ENCODE results near the gene TUBA3E. TPM values are rescaled to one million over a fixed set of nuclear protein-coding genes. Genes with fewer than 3 reads are reported as not detected.
"Not testable (repeated sequence)": the region's sequence is repeated elsewhere in the genome, so short reads cannot be mapped to it uniquely, and the experiment has no call there.

TUBA3E gene
- total RNA-seq, 2 donors from 2014 or later = not detected

DNA sequence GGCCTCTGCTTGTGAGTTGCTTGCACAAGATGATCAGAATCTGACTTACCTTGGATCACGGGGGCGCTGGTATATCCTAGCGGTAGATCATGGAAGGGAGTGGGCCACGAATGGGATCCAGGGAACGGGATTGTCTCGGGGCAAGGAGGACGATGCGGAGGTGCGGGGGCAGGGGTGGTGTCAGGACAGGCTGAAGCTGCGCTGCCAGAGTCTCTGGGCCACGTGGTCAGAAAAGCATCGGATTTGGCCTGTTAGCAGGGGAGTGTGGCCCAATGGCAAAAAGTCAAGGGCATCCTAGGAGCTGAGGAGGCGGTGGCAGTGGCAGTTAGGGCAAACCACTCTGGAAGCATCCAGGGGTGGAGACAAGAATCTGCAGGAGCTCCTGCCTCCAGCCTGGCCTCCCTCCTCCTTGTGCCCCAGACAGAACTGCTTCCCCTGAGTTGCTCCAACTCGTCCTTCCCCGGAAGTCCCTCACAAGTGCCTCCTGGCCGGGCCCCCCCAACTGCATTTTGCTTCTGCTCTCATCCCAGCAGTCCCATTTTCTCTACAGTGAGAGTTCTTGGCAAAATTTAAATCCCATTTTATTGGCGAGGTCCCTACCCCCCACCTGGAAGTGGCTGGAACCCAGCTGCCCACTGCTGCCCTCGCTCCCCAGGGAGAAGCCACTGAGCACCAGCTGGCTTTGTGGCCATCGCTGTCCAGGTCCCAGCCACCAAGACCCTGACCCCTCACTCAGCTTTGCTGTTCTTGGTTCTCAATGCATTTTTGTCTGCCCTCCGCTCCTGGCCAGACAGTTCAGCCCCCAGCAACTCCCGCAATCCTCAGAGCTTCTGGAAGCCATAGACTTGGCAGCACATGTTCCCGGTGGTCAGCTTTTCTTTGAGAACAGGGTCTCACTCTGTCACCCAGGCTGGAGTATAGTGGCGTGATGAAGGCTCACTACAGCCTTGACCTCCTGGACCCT lies 47.8 kb downstream of the TUBA3E start:
- TF ChIP-seq, protein P1, sequence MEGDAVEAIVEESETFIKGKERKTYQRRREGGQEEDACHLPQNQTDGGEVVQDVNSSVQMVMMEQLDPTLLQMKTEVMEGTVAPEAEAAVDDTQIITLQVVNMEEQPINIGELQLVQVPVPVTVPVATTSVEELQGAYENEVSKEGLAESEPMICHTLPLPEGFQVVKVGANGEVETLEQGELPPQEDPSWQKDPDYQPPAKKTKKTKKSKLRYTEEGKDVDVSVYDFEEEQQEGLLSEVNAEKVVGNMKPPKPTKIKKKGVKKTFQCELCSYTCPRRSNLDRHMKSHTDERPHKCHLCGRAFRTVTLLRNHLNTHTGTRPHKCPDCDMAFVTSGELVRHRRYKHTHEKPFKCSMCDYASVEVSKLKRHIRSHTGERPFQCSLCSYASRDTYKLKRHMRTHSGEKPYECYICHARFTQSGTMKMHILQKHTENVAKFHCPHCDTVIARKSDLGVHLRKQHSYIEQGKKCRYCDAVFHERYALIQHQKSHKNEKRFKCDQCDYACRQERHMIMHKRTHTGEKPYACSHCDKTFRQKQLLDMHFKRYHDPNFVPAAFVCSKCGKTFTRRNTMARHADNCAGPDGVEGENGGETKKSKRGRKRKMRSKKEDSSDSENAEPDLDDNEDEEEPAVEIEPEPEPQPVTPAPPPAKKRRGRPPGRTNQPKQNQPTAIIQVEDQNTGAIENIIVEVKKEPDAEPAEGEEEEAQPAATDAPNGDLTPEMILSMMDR (IDR thresholded peaks at IDR 0.05) = no peak
- TF ChIP-seq POLR2A (IDR thresholded peaks at IDR 0.05) = no peak
- no peak for ATAC-seq
- H3K4me1 ChIP-seq = no peaks in the 10 kb centered on the region
- no peaks in the 10 kb centered on the region for H3K27me3 ChIP-seq
- WGBS, 2 donors = 85 to 91% methylated on average over 23 of the region's 23 CpGs
- intact Hi-C loops (cut with DNase I) = no loop called here
- DNase-seq = no peak
- H3K9me3 ChIP-seq = no peaks in the 10 kb centered on the region
- no peak overlapping the region for H3K4me3 ChIP-seq
- H3K36me3 ChIP-seq (replicated peaks in 1 of 2; ENCODE audit: insufficient read depth in 1 of 2, low read depth in 2 of 2) = peaks cover 0 to 3% of the 10 kb centered on the region in 2 donors
- no peak overlapping the region for H3K27ac ChIP-seq

DNA sequence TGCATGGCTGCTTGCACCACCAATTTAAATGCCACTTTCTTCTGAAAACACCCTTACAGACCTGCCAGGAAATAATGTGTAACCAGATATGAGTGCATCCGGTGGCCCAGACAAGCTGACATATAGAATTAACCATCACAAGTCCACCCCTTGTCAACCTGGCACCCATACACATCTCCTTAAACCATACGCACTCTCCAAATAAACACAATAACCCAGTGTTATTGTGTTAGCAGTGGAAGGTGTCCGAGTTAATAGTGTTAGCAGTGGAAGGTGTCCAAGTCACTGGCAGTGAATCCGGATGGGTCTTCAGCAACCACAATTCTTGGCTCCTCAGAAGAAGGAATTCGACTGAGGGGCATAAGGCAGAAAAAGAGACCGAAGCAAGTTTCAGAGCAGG lies 49.7 kb downstream of the TUBA3E start:
- intact Hi-C loops (cut with DNase I); H3K9me3 ChIP-seq; H3K4me1 ChIP-seq; DNase-seq; ATAC-seq; H3K27me3 ChIP-seq; H3K27ac ChIP-seq; H3K4me3 ChIP-seq; H3K36me3 ChIP-seq (replicated peaks in 1 of 2; ENCODE audit: insufficient read depth in 1 of 2, low read depth in 2 of 2): not testable (repeated sequence)
- 44 to 51% methylated on average over 6 of the region's 6 CpGs for WGBS, 2 donors

DNA sequence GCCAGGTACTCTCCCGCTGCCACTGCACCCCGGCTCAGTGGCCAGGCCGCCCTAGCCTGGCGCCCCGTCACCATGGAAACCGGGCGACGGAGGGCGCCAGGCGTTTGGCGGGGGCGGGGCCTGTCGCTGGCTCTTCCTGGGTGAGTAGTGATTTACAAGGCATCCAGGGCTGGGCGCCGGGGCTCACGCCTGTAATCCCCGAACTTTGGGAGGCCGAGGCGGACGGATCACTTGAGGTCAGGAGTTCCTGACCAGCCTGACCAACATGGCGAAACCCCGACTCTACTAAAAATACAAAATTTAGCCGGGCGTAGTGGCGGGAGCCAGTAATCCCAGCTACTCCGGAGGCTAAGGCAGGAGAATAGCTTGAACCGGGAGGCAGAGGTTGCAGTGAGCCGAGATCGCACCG lies 53.2 kb downstream of the TUBA3E start, which contains the start of gene CCDC74B:
TSS of gene CCDC74B (minus strand) at position 107 of the 409 bp plus-strand sequence. CDS start 116 bp downstream, outside the sequence.
- H3K4me1 ChIP-seq; intact Hi-C loops (cut with DNase I); H3K4me3 ChIP-seq; H3K9me3 ChIP-seq; H3K27me3 ChIP-seq; H3K27ac ChIP-seq; H3K36me3 ChIP-seq (replicated peaks in 1 of 2; ENCODE audit: insufficient read depth in 1 of 2, low read depth in 2 of 2): not testable (repeated sequence)
- peak; percentile 90 for ATAC-seq
- 6 to 13% methylated on average over 8 to 30 of the region's 30 CpGs for WGBS, 2 donors
- DNase-seq = peak; percentile 58 to 71 (median 66)

DNA sequence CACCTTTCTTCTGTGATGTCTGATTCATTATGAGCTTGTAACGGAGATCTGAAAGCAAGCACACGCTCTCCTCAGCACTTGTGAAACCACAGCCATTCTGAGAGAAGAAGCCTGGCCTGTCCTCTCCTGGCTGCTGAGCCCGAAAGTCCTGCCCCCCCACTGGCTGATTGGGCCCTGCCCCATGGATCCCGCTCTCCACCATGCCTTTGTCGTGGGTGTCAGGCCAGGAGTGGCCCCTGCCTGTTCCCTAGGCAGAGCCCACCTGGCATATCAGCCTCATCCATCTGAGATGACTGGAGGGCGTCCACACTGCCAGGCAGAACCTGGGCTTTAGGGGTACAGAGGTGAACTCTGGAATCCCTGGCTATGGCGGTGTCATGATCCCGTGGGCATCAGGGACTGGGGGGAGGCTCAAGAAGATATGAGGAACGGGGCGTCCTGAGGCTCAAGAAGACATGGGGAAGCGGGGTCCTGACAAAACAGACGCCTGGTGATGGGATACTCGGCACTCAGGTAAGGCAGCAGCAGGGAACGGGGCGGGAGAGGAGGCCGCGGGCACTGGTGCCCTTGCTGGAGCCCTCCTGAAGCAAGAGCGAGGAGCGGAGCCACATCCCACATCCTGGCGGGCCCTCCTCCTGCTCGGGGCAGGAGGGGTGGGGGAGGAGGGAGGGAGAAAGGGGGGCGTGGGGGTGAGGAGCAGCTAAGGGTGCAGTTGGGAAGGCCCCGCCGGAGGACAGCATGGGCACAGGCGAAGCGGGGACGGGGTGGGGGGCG lies 54.8 kb downstream of the TUBA3E start:
- H3K4me3 ChIP-seq; intact Hi-C loops (cut with DNase I); H3K36me3 ChIP-seq (replicated peaks in 1 of 2; ENCODE audit: insufficient read depth in 1 of 2, low read depth in 2 of 2); H3K27me3 ChIP-seq; DNase-seq; H3K4me1 ChIP-seq; H3K27ac ChIP-seq; H3K9me3 ChIP-seq; ATAC-seq: not testable (repeated sequence)
- WGBS, 2 donors = 61 to 65% methylated on average over 17 to 18 of the region's 28 CpGs

DNA sequence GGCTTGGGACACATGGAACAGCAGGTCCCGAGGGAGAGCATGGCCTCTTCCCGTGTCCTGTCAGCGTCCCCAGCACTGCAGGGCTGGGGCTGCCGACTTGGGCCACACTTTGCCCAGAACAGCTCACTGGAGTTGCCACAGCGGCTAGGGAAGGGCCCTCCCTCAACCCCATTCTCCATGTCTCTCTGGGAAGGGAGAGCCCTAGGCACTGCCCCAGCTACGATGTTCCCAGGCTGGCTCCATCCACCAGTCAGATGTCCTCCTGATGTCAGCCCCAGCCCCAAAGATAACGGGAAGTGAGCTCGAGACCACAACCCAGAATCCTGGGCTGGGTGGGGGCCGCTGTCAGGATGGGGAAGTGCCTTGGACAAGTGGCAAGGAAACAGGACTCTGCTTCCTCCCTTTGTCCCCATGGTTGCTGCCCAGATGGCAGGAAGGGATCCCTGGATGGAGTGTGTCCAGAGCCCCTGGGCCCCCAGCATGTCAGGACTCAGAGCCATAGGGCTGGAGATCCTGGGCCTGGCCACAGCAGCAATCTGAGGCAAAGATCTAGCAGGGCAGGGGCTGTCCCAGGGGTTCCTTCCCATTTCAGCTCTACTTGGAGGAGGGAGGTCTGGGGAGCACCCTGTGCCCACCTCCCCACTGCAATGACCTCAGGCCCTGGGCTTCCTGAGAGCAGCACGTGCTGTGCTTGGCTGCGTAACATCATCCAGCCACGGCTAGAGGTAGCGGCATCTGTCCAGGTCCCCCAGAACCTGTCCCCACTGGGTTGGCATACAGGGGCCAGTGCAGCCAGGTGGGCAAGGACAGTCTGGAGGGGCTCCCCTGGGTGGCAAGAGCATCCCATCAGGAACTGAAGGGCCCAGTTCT lies 55.6 kb downstream of the TUBA3E start:
- WGBS, 2 donors = 79 to 82% methylated on average over 7 to 9 of the region's 13 CpGs
- H3K4me1 ChIP-seq; ATAC-seq; DNase-seq; H3K9me3 ChIP-seq; H3K27me3 ChIP-seq; H3K36me3 ChIP-seq (replicated peaks in 1 of 2; ENCODE audit: insufficient read depth in 1 of 2, low read depth in 2 of 2); H3K27ac ChIP-seq; H3K4me3 ChIP-seq; intact Hi-C loops (cut with DNase I): not testable (repeated sequence)

Other genes starting within 250 kb of the TUBA3E start
- under 1 TPM in 1 of 2 donors, not detected in 1; 0.52 TPM for gene RAB6C, start 218.8 kb downstream of the TUBA3E start, total RNA-seq
- gene POTEF, start 69.2 kb downstream of the TUBA3E start, total RNA-seq = not detected
- gene CCDC74B, start 53.3 kb downstream of the TUBA3E start, total RNA-seq = 1 to 10 TPM in 1 of 2 donors, under 1 TPM in 1; 0.99 to 1.0 TPM
- gene SMPD4, start 16.8 kb downstream of the TUBA3E start, total RNA-seq = 10 to 100 TPM; 25.4 to 33.3 TPM
- gene MZT2B, start 16.2 kb downstream of the TUBA3E start, total RNA-seq = 100 to 1,000 TPM in 1 of 2 donors, 10 to 100 TPM in 1; 68.6 to 106 TPM
- 10 to 100 TPM; 77.5 to 78.1 TPM for gene IMP4, start 144.5 kb upstream of the TUBA3E start, total RNA-seq
- gene PTPN18, start 157.6 kb upstream of the TUBA3E start, total RNA-seq = 100 to 1,000 TPM in 1 of 2 donors, 10 to 100 TPM in 1; 61.7 to 156 TPM

Measured in body of pancreas (tissue), 4 donors.